HT-29 (cell line): ENCODE results near the gene SEC14L6. TPM values are rescaled to one million over a fixed set of nuclear protein-coding genes. Genes with fewer than 3 reads are reported as not detected.
"Not testable (repeated sequence)": the region's sequence is repeated elsewhere in the genome, so short reads cannot be mapped to it uniquely, and the experiment has no call there.

ENCODE experiments used
- DNase-seq: peaks from one replicate; pipeline ENCODE4 v3.0.0-alpha.2; 2015; ENCODE audit warnings: low spot score
- total RNA-seq: library from RNA; depleted of rRNA; stranded (reverse); fragments of >200 nt; shearing (Covaris generic); gene quantifications from 2 replicates; pipeline ENCODE4 v1.2.3, GENCODE V29; 2014; rRNA removed

Gene SEC14L6
- not detected in 2 replicates for total RNA-seq

- DNase-seq = no peak
Measured at GRCh38 chr22:30546616-30547015, at the start of gene SEC14L6. TSS of gene SEC14L6 (minus strand) at chr22:30546741. CDS start at chr22:30546682, 59 bp downstream.

- DNase-seq = no peak
Measured at GRCh38 chr22:30596199-30596598, 49.7 kb upstream of the SEC14L6 start.

DNA sequence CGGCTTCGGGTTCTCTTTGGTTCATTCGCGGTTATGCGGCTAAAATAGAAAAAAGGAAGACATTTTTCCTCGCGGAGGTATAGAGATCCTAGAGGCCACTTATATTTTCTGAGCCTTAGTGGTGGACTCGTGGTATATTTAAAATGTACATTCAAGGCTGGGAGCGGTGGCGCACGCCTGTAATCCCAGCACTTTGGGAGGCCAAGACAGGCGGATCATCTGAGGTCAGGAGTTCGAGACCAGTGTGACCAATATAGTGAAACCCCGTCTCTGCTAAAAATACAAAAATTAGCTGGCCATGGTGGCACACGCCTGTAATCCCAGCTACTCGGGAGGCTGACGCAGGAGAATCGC, 45.8 kb upstream of the SEC14L6 start:
- not testable (repeated sequence) for DNase-seq

DNA sequence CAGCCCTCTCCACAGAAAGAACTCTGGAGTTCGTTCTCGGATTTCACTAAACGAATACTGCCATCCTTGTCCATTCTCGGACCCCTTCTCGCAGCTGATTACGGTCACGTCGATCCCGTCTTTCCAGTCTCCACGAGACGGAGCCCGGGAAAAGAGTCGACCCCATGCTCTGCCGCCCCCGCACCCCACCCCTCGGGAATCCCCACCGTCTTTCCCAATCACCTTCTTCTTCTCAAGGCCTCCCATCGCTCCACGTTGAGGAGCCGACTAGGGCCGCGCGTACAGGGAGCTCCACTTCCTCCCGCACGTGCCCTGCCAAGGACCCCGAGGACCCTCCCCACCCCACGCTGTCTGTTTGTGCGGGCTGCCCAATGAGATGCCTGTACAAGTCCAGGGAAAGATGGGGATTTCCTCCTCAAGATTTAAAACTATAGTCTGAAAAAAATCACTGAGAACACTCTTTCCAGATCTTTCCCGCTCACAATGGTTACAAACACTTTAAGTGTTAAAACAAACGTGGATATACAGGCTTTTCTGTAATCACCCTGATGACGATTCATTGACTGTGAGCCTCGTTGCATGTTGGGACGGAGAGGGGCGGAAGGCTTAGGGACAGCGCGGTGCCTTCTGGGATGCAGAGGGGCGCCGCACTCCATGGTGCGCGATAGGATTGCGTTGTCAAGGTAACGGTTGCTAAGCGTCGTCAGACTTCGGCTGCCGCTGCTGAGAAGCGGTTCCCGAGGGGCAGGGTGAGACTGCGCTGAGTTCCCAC, 45.2 kb upstream of the SEC14L6 start, which contains the start of gene PES1:
Gene PES1, minus strand, starts transcription at position 323 of the 772 bp plus-strand sequence. Its CDS starts 77 bp downstream, at position 246.
- DNase-seq = peak; percentile 96

GRCh38 chr22:30591191-30591587, 44.6 kb upstream of the SEC14L6 start:
- DNase-seq = peak; percentile 26

DNA sequence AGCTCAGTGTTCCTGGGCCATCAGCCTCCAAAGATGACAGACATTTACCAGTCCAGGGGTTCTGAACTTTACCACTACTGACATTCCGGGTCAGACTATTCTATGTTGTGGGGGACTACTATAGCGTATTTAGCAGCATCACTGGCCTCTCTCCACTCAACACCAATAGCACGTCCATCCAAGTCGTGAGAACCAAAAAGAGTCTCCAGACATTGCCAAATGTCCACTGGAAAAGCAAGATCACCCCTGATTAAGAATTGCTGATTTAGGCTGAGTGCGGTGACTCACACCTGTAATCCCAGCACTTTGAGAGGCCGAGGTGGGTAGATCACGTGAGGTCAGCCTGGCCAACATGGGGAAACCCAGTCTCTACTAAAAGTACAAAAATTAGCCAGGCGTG, 39.9 kb upstream of the SEC14L6 start:
- no peak for DNase-seq

GRCh38 chr22:30584441-30584840, 37.9 kb upstream of the SEC14L6 start:
- no peak for DNase-seq

GRCh38 chr22:30582788-30583545, 36.4 kb upstream of the SEC14L6 start:
- no peak for DNase-seq

DNA sequence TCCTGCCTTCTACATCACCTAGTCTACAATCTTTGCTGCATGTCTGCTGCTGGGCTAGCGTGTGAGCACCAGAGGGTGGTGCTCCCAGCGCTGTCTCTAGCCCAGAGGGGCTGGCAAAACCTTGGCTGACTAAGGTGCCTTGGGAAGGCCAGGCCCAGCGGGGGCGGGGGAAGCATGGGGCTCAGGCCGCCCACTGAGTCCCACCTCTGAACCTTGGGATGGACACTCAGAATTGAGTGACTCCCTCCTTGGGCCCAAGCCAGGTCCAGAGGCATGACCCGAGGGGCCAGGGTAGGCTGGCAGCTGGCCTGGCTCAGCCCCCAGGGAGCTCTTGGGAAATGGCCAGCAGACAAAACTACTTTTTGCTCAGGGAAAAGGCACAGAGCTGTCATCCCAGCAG, 35.5 kb upstream of the SEC14L6 start:
- DNase-seq = no peak

GRCh38 chr22:30580896-30581295, 34.4 kb upstream of the SEC14L6 start:
- no peak for DNase-seq

DNA sequence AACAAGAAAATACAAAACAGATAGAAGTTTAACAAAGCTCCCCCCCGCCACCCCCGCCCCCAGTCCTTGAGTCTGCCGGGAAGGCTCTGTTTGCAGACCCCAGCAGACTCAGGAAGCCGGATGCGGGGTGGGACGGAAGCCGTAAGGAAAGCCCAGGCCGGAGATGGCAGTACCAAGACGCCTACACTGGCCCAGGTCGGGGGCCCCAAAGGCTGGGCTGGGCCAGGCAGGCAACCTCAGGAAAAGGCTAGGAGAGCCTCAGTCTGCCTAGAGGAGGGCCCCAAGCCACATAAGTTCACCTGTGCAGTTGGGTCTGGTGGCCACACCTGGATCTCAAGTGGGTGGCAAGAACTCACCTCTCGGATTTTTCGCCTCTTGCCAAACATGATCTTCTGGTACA, 31.9 kb upstream of the SEC14L6 start:
- no peak for DNase-seq

DNA sequence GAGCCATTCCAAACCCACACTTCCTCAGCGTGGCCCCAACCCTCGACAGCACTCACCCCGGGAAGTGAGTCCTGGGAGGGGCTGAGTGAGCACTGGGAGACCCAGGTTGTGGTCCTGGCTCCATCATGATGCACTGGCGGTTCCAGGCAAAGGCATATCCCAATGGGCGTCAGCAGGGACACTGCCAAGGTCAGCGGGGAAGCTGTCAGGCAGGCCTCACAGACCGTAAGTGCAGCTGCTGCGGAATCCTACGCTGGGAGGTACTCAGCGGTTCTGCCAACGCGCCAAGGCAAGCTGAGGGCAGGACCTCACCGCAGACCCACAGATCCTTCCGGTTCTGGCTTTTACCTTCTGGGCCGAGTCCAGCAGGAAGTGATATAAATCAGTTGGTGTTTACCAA, 29.3 kb upstream of the SEC14L6 start:
- peak; percentile 42 for DNase-seq

GRCh38 chr22:30574997-30575671, 28.6 kb upstream of the SEC14L6 start:
- peak; percentile 17 for DNase-seq

DNA sequence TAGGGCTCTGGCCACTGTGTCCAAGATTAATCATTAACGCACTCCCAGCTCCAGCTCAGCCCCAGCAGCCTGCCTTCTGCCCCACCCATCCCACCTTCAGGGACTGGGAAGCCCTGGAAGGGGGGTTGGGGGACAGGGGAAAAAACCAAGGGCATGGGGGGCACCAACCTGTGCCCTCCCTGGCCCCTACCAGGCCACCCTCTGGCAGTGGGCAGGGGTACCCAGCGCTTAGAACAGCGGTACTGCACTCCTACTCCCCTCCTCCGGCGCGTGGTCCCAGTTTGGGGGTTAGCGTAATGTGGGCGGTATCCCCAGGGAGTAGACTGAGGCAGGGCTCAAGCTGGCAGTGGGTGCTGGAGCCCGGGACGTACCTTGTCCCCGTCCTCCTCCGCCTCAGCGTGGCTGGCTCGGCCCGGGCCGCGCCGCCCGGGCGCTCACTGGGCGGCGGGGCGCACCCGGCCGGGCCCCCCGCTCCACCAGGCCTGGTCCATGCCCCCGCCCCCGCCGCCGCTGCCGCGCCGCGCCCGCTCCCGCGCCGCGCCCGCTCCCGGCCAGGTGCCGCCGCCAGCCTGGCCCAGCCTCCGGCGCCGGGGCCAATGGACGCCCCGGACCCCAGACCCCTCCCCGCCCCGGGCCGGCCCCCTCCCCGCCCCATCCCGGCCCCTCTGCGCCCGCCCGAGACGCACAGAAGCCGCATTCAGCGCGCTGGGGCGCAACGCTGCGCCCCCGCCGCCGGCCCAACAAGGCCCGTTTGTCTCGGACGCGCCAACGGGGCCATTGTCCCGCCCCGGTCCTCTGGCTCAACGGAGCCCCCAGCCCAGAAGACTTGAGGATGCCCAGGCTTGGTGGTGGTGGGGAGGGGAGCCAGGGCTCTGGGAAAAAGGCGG, 27.8 kb upstream of the SEC14L6 start, which contains the start of gene GAL3ST1:
Gene GAL3ST1, minus strand, starts transcription at position 571 of the 887 bp plus-strand sequence. CDS start 17,273 bp downstream, outside the sequence.
- peak; percentile 67 for DNase-seq

- DNase-seq = peak; percentile 38
Measured at GRCh38 chr22:30573594-30574094, 27.1 kb upstream of the SEC14L6 start.

GRCh38 chr22:30572840-30573593, 26.5 kb upstream of the SEC14L6 start:
- DNase-seq = peak; percentile 37

DNA sequence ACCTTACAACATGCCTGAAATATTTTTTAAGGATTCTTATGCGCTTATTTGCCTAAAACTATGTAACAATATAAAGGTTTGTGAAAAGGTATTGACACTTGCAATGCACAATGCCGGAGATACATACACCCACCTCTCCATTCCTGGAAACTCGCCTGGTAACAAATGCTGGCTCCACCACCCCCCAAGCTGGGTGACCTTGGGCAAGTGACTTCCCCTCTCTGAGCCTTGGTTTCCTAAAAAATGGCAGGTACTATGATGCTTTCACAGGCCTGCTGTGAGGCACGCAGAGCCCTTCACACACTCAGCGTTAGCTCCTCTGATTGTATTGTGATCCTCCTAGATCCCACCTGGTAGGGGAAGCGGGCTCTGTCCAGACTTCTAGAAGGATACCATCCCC, 25.7 kb upstream of the SEC14L6 start:
- DNase-seq = no peak

- DNase-seq = no peak
Measured at GRCh38 chr22:30569674-30570202, 23.2 kb upstream of the SEC14L6 start.

DNA sequence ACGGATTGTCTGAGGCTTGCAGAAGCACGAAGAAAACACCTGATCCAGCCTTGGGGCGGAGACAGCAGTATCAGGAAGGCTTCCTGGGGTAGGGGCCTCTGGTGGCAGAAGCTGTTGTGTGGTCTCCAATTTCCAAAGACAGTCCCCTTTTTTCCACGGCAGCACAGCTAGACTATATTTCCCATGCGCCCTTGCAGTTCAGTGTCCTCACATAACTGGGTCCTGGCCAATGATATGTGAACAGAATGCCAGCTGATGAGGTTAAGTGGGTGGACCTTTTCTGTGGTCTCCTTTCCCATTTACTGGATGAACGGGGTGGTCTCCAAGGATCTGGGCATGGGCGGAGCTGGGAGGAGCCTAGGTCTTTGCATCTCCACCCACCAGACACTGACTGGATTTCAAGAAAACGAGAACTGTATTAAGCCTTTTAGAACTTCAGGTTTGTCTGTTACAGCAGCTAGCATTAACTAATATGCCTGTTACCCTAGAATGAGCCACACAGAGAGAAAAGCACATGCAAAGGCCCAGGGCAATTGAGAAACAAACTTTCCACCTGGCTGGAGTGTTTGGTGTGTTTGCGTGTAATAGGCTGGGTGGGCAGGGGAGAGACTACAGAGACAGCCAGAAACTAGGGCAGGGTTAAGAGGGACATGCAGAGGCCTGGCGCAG, 21.7 kb upstream of the SEC14L6 start:
- DNase-seq = no peak
